T follicular helper cell (primary cell): ENCODE results near the gene C2CD4B.

Source experiments
- DNase-seq: peaks from one replicate; pipeline ENCODE4 v3.0.0-alpha.2; 2020; ENCODE audit warnings: low read depth
- total RNA-seq, 2 experiments: gene quantifications; one replicate each; lab custom pipeline; 2026; lab: John Stamatoyannopoulos, UW

The C2CD4B gene
- 0.06 to 1.1 reads per million in 2 experiments for total RNA-seq

DNA sequence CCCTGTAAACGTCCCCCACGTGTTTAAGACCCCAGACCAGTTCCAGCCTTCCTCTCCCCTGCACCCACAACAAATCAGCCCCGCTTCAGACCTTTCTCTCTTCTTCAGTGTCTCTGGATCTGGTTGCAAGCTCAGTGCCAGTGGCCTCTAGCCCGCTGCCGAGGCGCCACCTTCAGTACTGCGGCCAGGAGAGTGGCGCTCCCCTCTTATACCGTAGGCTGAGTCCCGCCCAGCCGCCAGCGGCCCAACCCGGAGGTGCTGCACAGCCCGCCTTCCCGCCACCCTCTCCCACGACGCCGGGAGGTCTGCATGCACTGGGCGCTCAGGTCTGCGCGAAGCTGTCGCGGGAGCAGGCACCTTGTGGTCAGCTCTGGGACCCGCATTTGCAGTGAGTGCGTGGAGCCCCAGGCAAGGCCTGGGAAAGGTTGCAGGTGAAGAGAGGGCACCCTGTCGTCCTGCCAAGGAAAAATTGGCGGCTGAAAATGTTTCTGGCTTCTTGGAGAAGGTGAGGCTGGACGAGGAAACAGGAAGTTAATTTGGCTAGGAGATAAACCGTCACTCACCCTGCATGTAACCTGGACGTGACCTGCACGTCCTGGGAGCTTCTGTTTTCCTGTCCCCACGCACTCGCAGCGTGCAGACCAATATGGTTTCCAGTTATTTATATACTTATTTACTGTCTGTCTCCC is at the start of gene C2CD4B:
Gene C2CD4B, minus strand, starts transcription at position 182 of the 689 bp plus-strand sequence. CDS start 301 bp downstream, outside the sequence.
- no peak for DNase-seq

DNA sequence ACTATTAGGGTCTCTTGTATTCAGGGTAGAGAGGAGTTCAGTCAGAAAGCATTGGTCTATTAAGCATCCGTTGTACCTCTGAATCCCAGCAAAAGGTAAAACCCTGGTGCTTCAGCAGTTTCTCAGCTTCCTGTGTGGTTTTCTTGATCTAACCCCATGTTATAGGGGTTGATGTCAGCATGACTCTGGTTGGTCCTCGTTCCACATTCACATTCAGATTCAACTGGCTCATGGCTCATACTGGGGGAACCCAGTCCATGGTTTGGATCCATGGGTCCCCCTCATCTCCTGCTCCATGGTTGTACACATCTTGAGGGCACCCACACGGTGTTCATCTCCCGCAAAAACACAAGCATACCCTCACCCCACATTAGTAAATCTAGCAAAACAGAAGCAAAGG is 47.7 kb upstream of the C2CD4B start:
- DNase-seq, result no peak

DNA sequence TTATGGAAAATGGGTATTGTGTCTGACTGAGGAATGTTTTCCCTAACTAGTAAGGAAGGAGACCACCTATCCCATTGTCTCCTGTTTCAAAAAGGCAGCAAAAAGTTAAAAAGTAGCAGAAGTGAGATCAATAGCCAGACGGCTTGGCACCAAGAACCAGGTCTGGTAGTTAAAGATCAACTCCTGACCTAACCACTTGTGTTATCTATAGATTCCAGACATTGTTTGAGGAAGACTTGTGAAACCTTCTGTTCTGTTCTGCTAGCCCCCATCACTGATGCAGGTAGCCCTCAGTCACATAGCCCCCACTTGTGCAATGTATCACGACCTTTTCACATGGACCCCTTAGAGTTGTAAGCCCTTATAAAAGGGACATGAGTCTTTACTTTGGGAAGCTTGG is 46.3 kb upstream of the C2CD4B start:
- no peak for DNase-seq

DNA sequence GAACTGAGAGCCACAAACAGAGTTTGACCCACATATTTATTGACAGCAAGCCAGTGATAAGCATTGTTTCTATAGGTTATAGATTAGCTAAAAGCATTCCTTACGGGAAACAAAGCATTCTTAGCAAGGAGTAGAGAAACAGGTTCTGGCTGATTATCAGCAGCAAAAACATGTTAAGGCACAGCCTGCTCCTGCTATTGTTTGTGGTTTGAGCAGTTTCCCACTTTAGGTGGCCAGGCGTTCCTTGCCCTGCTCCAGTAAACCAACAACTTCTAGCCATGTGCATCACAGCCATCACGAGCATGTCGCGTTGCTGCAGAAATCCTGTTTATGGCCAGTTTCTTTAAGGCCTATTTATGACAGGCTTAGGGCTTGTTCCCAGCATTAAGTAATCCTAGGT is 44.7 kb upstream of the C2CD4B start:
- DNase-seq, result no peak

GRCh38 chr15:62209322-62209721 is 44.2 kb upstream of the C2CD4B start:
- no peak for DNase-seq

DNA sequence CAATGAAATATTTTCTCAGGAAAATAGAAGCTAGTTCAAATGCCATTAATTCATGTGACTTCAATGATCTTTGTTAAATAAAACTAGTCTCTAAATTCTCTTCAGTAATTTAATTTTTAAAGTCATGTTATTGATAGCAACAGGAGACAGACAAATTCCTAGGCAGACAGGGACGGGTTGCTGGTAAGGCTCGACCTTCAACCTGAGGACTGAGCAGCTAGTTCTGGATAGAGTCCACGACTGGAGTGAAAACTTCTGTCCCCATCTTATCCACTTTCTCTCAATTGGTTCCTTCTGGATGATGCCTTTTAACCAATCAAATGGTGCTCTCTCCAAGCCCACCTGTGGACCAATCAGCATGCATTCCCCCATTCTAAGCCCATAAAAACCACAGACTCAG is 43.8 kb upstream of the C2CD4B start:
- no peak for DNase-seq

DNA sequence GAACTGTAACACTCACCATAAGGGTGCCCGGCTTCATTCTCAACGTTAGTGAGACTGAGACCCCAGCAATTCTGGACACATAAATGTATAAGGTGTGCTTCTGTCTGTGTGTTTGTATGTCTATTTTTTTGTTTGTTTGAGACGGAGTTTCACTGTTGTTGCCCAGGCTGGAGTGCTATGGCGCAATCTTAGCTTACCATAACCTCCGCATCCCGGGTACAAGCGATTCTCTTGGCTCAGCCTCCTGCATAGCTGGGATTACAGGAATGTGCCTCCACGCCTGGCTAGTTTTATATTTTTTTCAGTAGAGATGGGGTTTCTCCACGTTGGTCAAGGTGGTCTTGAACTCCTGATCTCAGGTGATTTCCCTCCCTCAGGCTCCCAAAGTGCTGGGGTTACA is 43.3 kb upstream of the C2CD4B start:
- DNase-seq, result no peak

GRCh38 chr15:62190675-62191074 is 25.6 kb upstream of the C2CD4B start:
- no peak for DNase-seq

DNA sequence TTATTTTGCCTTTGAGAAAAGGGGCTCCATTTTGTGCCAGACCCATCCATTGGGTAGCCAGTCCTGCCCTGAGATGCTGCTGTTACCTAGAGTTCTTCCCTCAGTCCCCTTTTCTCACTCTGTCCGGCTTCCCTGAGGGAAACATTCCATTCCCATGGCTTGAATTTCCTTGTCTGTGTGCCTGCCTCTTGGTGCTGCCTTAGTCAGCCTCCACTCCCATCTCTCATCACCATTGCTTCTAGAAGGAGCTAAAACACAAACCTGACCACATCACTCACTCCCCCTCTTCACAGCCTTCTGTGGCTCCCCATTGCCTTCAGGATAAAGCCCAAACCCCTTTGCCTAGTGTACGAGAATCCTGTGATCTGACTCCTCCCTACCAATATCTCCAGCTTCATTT is 25.2 kb upstream of the C2CD4B start:
- DNase-seq, result no peak

DNA sequence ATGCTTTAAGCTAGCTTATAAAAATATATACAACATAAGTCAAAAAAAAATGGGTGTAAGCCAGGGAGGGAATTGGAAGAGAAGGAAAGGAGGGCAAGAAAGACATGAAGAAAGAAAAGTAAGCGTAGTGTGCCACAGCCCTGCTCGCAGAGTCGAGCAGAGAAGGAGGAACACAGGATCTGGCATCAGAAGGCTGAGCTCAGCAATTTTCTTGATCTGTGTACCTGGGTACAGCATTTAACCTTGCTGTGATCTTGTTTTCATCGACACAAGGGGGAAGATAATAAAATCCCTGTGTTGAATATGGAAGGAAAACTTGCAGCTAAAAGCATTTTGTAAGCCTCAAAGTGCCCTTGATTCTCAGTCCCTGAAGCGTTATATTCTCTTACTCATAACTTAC is 23.7 kb upstream of the C2CD4B start:
- no peak for DNase-seq

GRCh38 chr15:62187910-62188309 is 22.8 kb upstream of the C2CD4B start:
- no peak for DNase-seq

- DNase-seq, result no peak
Measured at GRCh38 chr15:62187425-62187824, 22.3 kb upstream of the C2CD4B start.

GRCh38 chr15:62186578-62186977 is 21.5 kb upstream of the C2CD4B start:
- DNase-seq, result no peak

GRCh38 chr15:62183130-62183529 is 18.0 kb upstream of the C2CD4B start:
- DNase-seq, result no peak

GRCh38 chr15:62173215-62173614 is 8.1 kb upstream of the C2CD4B start:
- no peak for DNase-seq

GRCh38 chr15:62171882-62172281 is 6.8 kb upstream of the C2CD4B start:
- DNase-seq, result no peak

DNA sequence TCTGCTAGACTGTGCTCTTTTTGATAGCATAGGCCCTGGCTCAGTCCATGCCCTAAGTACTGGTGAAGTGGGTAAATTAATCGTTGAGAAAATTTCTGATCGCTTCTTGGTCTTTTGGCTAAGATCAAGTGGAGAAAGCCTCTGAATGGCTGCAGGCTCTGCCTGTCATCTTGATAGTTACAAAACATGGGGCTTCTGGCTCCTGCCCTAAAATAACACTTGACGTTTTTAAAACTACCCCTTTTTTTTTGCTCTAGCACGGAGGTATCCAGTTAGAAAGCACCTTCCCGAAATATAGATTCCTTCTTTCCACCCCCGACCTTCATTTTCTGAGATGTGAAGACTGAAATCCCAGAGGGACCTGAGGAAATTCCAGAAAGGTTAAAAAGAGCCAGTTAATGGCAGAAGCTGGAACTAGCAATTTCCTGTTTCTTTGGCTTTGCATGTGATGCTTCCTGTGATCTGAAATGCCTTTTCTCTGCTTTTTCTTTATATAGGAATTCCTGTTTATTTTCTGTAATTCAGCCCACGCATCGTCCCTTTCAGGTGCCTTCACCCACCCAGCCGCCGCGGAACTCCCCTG is 799 bp upstream of the C2CD4B start:
- no peak for DNase-seq

GRCh38 chr15:62164396-62165103 is 535 bp downstream of the C2CD4B start:
- no peak for DNase-seq

DNA sequence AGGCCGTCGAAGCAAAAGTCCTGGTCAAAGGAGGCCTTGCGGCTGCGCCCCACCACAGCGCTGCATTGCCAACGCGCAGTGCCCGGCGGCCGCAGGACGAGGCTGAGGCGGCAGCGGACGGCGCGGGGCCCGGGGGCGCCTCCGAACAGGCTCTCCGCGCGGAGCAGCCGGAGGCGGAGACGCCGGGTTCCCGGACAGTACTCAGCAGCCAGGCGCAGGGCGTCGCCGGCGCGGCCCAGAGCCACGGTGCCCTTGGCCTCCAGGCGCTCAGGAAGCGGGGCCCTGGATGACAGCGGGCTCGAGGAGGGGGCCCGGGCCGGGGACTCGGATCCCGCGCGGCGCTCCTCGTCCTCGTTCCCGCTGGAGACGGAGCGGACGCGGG is 1.1 kb downstream of the C2CD4B start:
- DNase-seq, result no peak

GRCh38 chr15:62163397-62164013 is 1.6 kb downstream of the C2CD4B start:
- DNase-seq, result no peak

DNA sequence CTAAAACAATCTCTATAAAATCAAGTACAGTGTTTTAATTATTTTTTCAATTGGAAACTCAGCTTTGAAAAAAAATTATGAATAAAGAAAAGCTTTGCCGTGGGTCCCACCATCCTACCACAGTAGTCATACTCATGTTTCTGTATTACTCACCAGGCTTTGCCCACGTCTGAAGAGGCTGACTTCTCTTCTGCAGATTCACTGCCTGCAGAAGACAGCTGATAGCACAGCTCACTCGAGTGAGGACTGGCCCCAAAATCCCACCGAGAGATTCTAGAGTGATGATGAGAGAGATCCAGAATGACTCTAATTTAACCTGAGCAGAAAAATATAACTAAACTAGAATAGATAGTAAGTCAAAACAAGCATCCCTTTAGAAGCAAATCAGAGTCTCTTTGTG is 11.9 kb downstream of the C2CD4B start:
- DNase-seq, result no peak

DNA sequence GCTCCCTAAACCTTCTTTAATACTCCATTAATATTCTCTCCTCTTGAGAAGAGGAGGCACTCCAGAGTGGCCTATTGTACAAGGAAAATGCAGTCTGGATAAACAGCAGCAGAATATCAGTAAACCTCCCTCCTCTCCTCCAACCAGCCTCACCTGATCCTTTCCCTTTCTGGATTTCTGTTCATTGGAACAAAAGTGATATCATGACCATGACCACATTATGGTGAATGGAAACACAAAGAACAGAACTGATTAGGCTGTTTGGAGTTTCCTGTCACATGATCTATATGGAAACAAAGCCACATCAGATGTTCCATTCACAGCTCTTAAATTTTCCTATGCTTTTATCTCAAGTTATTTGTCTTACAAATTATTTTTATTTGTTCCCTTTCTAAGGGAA is 14.6 kb downstream of the C2CD4B start:
- DNase-seq, result no peak

- DNase-seq, result no peak
Measured at GRCh38 chr15:62149729-62150128, 15.4 kb downstream of the C2CD4B start.
